Measurements from ENCODE around the gene CYP24A1. TPM values are rescaled to one million over a fixed set of nuclear protein-coding genes. Genes with fewer than 3 reads are reported as not detected.

CYP24A1 gene
- total RNA-seq, 4 donors from 2014 or later: 0.69 TPM; not detected in 3

GRCh38 chr20:54153847-54154246, 19.9 kb downstream of the CYP24A1 start:
- WGBS, 2 donors (ENCODE audit: low coverage in 1 of 2): 63 to 78% methylated on average over 1 of the region's 1 CpG

DNA sequence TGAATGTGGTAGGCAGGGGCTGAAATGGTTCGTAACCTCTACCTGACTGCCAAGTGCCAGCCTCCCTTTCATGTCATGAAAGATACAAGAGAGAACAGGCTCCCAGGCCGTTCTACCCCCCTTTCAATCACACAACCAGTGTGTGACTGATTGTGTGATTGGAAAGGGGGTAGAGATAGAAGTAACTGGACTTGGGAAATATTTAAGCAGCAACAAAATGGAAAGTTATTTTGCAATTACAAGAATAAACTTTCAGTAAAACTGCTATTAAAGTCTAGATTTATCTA, 20.8 kb downstream of the CYP24A1 start:
- Histone ChIP-seq H3K36me3 (no peaks in the 10 kb centered on the region), H3K4me3 (no peak overlapping the region), H3K27ac (no peak overlapping the region), H3K27me3 (peaks cover 11% of the 10 kb centered on the region), H3K9me3 (no peaks in the 10 kb centered on the region), H3K4me1 (no peaks in the 10 kb centered on the region)
- TF ChIP-seq POLR2AphosphoS5 (IDR thresholded peaks at IDR 0.05): no peak
- TF ChIP-seq POLR2A (IDR thresholded peaks at IDR 0.05): no peak
- no peak for TF ChIP-seq EP300 (IDR thresholded peaks at IDR 0.05)
- TF ChIP-seq, protein P1, sequence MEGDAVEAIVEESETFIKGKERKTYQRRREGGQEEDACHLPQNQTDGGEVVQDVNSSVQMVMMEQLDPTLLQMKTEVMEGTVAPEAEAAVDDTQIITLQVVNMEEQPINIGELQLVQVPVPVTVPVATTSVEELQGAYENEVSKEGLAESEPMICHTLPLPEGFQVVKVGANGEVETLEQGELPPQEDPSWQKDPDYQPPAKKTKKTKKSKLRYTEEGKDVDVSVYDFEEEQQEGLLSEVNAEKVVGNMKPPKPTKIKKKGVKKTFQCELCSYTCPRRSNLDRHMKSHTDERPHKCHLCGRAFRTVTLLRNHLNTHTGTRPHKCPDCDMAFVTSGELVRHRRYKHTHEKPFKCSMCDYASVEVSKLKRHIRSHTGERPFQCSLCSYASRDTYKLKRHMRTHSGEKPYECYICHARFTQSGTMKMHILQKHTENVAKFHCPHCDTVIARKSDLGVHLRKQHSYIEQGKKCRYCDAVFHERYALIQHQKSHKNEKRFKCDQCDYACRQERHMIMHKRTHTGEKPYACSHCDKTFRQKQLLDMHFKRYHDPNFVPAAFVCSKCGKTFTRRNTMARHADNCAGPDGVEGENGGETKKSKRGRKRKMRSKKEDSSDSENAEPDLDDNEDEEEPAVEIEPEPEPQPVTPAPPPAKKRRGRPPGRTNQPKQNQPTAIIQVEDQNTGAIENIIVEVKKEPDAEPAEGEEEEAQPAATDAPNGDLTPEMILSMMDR (IDR thresholded peaks at IDR 0.05): no peak
- no peak for ATAC-seq
- 80 to 93% methylated on average over 2 of the region's 2 CpGs for WGBS, 2 donors (ENCODE audit: low coverage in 1 of 2)

More at GRCh38 chr20:54153847-54154246, 19.9 kb downstream of the CYP24A1 start:
- Histone ChIP-seq H3K4me3 (no peak overlapping the region), H3K36me3 (no peaks in the 10 kb centered on the region), H3K4me1 (no peaks in the 10 kb centered on the region), H3K27me3 (peaks cover 11% of the 10 kb centered on the region), H3K9me3 (no peaks in the 10 kb centered on the region), H3K27ac (no peak overlapping the region)
- ATAC-seq: no peak
- TF ChIP-seq, protein P1 (IDR thresholded peaks at IDR 0.05): no peak
- TF ChIP-seq POLR2A (IDR thresholded peaks at IDR 0.05) (no peak), POLR2AphosphoS5 (IDR thresholded peaks at IDR 0.05) (no peak), EP300 (IDR thresholded peaks at IDR 0.05) (no peak)

DNA sequence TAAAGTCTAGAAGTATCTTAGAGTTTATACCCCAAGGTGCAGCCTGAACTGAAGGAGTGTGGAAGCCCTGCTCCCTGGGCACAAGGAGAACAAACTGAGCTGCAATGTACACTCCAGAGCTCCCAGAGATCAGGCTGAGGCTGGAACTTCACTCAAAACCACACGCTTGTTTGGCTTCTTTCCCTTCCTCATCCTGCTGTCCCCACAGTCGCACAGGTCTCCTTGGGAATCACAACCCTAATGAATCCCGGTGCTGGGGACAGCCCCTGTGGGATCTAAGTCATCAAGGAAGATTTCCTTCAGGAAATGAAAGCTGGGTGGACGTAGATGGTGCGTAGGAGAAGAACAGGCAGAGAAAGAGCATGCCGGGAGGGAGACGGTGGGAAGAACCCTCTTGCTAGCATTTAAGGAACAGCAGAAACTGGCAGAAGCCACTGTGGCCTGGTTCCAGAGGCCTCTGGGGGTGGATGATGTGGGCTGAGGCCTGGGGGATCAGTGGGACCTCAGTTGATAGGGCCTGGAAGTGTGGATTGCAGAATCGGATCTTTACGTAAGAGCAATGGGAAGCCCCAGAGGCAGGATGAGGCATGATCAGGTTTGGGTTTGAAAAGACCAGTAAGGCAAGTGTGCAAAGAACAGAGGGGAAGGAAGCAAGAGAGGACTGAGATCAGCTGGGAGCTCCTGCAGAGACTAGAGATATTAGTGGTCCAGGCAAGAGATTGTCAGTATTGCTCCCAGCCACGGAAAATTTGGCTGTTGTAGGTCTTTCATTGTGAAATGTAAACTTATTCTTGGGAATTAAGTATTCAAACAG, 21.4 kb downstream of the CYP24A1 start:
- Histone ChIP-seq H3K4me3 (no peak overlapping the region), H3K36me3 (no peaks in the 10 kb centered on the region), H3K9me3 (no peaks in the 10 kb centered on the region), H3K27me3 (peaks cover 11% of the 10 kb centered on the region), H3K27ac (no peak overlapping the region), H3K4me1 (no peaks in the 10 kb centered on the region)
- no peak for ATAC-seq
- TF ChIP-seq, protein P1 (IDR thresholded peaks at IDR 0.05): no peak
- no peak for TF ChIP-seq POLR2AphosphoS5 (IDR thresholded peaks at IDR 0.05)
- no peak for TF ChIP-seq POLR2A (IDR thresholded peaks at IDR 0.05)
- no peak for TF ChIP-seq EP300 (IDR thresholded peaks at IDR 0.05)
- 56 to 65% methylated on average over 8 to 9 of the region's 10 CpGs for WGBS, 2 donors (ENCODE audit: low coverage in 1 of 2)

- WGBS, 2 donors (ENCODE audit: low coverage in 1 of 2): 88 to 100% methylated on average over 4 to 8 of the region's 12 CpGs
- no peak for ATAC-seq
These were observed 22.1 kb downstream of the CYP24A1 start for GRCh38 chr20:54151511-54152226.

More at GRCh38 chr20:54151511-54152226, 22.1 kb downstream of the CYP24A1 start:
- H3K36me3 ChIP-seq: no peaks in the 10 kb centered on the region
- TF ChIP-seq, protein P1 (IDR thresholded peaks at IDR 0.05): no peak
- TF ChIP-seq POLR2A (IDR thresholded peaks at IDR 0.05) (no peak), EP300 (IDR thresholded peaks at IDR 0.05) (no peak), POLR2AphosphoS5 (IDR thresholded peaks at IDR 0.05) (no peak)
- H3K9me3 ChIP-seq: no peaks in the 10 kb centered on the region
- no peak overlapping the region for H3K4me3 ChIP-seq
- H3K4me1 ChIP-seq: no peaks in the 10 kb centered on the region
- H3K27me3 ChIP-seq: peaks cover 11% of the 10 kb centered on the region
- no peak overlapping the region for H3K27ac ChIP-seq

All from gastroesophageal sphincter (tissue), 4 donors.